HL-60 (cell line): ENCODE measurements around the gene NKAIN4.

Experiments
- DNase-seq, 2 experiments: peaks; one replicate each; pipeline ENCODE4 v3.0.0-alpha.2; 2010 to 2020; ENCODE audit warnings: low read depth in 1 of 2, low spot score in 1 of 2
- H3K27ac ChIP-seq: fragments of 250-450 bp; sonication (Bioruptor Pico); replicated peaks from 2 replicates; pipeline ENCODE4 v1.5.1; 2020; ENCODE audit warnings: mild to moderate bottlenecking, moderate library complexity
- H3K27me3 ChIP-seq: fragments of 250-450 bp; sonication (Bioruptor Pico); 2 replicates; pipeline ENCODE4 v1.5.1; 2021; ENCODE audit warnings: mild to moderate bottlenecking, moderate library complexity; ENCODE audit not compliant: insufficient read depth, poor library complexity, severe bottlenecking
- H3K4me3 ChIP-seq: replicated peaks from 2 replicates; pipeline ENCODE4 v1.5.1; 2011; ENCODE audit warnings: mild to moderate bottlenecking, control low read depth, low read length; ENCODE audit not compliant: insufficient read depth
- GABPA ChIP-seq: IDR thresholded peaks from 2 replicates; pipeline ENCODE4 v1.6.1; 2012; ENCODE audit warnings: low read depth
- POLR2AphosphoS5 ChIP-seq: IDR thresholded peaks from 2 replicates; pipeline ENCODE4 v1.6.1; 2012; ENCODE audit warnings: low read depth
- SPI1 ChIP-seq: IDR thresholded peaks from 2 replicates; pipeline ENCODE4 v1.6.1; 2012; ENCODE audit warnings: low read depth, mild to moderate bottlenecking, borderline replicate concordance
- TF ChIP-seq, protein P1 (sequence below): IDR thresholded peaks from 2 replicates; pipeline ENCODE4 v1.6.1; 2012; ENCODE audit warnings: low read depth; ENCODE audit not compliant: insufficient replicate concordance
- TF ChIP-seq, protein P2 (sequence below): IDR thresholded peaks from one replicate; pipeline ENCODE4 v1.5.1; 2011; ENCODE audit warnings: low read length, control low read depth, inconsistent platforms; ENCODE audit not compliant: insufficient read depth

NKAIN4 gene

DNA sequence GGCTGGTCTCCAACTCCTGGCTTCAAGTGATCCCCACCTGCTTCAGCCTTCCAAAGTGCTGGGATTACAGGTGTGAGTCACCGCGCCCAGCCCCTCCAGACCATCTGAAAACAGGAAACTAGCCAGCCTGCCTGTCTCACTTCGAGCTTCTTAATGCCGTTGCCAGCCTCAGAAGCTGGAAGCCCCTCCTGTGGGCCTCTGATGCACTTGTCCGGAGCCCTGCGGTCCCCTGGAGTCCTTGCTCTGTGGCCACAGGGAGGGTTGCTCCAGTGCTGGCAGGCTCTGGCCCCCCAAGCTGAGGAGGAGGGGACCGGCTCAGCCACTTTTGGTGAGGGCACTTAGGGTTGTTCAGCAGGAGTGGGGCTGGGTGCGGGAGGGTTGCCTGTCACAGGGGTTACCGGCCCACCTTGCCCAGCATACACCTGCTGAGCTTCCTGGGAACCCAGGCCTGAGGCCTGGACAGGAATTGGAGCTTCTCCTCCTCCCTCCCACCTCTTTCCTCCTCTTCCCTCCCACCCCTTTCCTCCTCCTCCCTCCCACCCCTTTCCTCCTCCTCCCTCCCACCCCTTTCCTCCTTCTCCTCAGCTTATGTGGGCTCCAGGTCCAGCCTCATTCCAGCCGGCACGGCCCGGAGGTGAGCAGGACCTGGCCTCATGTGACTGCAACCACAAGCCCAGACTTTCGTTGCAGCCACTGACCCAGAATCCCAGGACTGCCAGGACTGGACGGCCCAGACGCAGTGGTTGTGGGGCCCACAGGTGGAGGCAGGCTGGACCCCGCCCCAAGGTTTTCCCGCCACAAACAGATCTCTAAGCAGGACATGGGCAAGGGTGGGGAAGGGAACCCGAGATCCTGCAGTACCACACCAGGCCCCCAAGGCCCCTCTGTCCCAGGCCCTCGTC lies 28.0 kb downstream of the NKAIN4 start:
- Histone ChIP-seq H3K27ac (no peak overlapping the region), H3K4me3 (no peak overlapping the region), H3K27me3 (peaks cover 16% of the 10 kb centered on the region)
- DNase-seq: no peak
- no peak for TF ChIP-seq SPI1
- TF ChIP-seq, protein P1, sequence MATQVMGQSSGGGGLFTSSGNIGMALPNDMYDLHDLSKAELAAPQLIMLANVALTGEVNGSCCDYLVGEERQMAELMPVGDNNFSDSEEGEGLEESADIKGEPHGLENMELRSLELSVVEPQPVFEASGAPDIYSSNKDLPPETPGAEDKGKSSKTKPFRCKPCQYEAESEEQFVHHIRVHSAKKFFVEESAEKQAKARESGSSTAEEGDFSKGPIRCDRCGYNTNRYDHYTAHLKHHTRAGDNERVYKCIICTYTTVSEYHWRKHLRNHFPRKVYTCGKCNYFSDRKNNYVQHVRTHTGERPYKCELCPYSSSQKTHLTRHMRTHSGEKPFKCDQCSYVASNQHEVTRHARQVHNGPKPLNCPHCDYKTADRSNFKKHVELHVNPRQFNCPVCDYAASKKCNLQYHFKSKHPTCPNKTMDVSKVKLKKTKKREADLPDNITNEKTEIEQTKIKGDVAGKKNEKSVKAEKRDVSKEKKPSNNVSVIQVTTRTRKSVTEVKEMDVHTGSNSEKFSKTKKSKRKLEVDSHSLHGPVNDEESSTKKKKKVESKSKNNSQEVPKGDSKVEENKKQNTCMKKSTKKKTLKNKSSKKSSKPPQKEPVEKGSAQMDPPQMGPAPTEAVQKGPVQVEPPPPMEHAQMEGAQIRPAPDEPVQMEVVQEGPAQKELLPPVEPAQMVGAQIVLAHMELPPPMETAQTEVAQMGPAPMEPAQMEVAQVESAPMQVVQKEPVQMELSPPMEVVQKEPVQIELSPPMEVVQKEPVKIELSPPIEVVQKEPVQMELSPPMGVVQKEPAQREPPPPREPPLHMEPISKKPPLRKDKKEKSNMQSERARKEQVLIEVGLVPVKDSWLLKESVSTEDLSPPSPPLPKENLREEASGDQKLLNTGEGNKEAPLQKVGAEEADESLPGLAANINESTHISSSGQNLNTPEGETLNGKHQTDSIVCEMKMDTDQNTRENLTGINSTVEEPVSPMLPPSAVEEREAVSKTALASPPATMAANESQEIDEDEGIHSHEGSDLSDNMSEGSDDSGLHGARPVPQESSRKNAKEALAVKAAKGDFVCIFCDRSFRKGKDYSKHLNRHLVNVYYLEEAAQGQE: no peak
- TF ChIP-seq POLR2AphosphoS5: no peak
- TF ChIP-seq GABPA: no peak
- TF ChIP-seq, protein P2, sequence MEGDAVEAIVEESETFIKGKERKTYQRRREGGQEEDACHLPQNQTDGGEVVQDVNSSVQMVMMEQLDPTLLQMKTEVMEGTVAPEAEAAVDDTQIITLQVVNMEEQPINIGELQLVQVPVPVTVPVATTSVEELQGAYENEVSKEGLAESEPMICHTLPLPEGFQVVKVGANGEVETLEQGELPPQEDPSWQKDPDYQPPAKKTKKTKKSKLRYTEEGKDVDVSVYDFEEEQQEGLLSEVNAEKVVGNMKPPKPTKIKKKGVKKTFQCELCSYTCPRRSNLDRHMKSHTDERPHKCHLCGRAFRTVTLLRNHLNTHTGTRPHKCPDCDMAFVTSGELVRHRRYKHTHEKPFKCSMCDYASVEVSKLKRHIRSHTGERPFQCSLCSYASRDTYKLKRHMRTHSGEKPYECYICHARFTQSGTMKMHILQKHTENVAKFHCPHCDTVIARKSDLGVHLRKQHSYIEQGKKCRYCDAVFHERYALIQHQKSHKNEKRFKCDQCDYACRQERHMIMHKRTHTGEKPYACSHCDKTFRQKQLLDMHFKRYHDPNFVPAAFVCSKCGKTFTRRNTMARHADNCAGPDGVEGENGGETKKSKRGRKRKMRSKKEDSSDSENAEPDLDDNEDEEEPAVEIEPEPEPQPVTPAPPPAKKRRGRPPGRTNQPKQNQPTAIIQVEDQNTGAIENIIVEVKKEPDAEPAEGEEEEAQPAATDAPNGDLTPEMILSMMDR: no peak

DNA sequence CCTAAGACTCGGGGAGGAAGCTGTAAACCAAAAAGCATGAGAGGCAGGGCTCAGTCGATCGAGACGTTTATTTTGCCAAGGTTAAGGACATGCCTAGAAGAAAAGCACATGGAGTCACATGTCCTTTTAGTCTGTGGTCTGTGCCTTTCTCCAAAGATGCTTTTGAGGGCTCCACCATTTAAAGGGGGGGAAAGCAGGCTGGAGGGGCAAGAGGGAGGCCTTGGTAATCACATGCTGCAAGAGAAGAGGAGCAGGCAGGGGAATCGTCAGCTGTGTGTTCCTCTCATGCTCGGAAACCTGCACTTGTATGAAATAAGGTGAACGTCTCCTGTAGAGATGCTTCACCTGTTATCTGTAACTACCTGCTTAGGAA lies 29.2 kb downstream of the NKAIN4 start:
- DNase-seq: no peak
- TF ChIP-seq, protein P2: no peak
- TF ChIP-seq, protein P1: no peak
- TF ChIP-seq GABPA (no peak), SPI1 (no peak), POLR2AphosphoS5 (no peak)
- H3K27me3 ChIP-seq: peaks cover 8% of the 10 kb centered on the region
- no peak overlapping the region for H3K4me3 ChIP-seq
- no peak overlapping the region for H3K27ac ChIP-seq

DNA sequence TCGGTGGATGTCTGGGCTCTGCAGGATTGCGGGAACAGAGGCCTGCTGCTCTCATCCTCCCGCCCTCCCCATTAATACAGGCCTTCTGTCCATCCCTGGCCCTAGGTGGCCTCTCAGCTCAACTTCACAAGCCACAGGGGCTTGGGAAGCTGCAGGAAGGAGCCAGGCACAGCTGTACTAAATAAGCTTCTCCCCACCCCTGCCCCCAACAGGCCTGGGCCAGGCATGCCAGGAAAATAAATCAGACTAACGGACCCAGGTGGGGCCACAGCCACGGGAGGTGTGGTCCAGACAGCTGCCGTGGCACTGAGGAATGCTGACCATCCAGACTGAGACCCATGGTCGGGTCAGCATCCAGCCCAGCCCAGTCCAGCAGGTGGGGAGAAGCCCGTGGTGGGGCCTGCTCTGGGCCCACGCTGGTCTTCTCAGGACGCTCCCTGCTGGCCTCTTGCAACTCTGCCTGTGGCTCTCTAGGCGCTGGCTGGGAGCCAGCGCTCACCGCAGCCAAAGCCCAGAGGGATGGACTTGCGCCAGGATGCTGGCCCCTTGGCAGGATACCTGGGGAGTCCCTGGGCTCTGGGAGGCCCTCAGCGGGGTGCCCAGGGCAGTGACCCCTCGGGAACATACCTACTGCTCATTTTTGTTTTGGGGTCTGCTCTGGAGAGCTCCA lies 29.7 kb downstream of the NKAIN4 start:
- TF ChIP-seq, protein P2: no peak
- DNase-seq: no peak
- H3K4me3 ChIP-seq: no peak overlapping the region
- H3K27ac ChIP-seq: no peak overlapping the region
- H3K27me3 ChIP-seq: peaks cover 8% of the 10 kb centered on the region
